Measurements from ENCODE around the gene MYOM3.

Gene MYOM3

DNA sequence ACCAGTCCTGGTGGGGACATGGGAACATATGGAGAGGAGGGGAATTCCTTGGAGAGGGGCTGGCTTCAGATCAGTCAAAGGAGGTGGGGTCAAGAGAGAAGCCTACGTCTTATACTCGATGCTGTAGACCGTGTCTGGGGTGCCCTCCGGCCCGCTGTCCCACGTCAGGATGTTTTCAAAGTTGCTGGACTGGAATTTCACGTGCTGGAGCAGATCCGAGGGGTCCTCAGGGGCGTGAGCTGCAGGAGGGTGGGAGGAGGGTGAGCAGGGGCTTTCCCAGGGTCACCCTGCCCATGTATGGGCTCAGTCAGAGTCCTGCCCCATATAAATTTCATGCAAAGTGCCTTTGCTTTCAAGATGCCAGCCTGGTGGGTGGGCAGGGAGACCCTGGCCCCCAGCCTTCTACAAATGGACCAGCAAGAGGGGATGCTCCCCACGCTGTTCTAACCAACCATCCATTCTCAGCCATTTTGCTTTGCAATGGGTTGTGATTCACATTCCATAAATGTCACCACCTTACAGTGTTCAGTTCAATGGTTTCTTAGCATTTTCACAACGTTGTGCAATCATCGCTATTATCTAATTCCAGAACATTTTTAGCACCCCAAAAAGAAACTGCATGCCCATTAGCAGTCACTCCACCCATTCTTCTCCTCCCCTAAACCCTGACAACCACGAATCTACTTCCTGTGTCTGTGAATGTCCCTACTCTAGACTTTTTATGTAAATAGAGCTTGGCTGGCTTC, 26.7 kb upstream of the MYOM3 start:
- no peak for DNase-seq

DNA sequence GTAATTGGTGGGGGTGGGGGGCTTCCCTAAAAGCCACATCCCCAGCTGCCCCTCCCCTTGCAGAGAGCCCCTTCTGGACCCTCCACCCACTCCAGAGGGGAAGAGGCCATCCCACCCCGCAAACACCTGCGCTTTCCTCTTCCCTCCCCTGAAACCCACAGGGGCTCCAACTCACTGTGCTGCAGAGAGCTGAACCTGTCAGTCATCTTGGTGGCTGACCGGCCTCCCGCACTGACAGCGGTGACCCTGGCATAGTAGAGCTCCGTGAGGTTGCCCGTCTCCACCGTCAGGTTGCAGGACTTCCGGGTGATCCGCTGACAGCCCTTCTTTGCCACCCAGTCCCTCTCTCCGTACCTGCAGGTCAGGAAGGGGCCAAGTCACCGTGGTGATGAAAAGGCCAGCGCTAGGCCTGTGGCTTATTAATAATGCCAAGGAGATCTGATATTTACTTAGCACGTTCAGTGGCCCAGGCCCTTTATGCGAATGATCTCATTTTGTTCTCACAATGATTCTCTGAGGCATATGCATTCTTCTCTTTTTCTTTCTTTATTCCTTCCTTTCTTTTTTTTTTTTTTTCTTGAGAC, 25.1 kb upstream of the MYOM3 start:
- no peak for DNase-seq

DNA sequence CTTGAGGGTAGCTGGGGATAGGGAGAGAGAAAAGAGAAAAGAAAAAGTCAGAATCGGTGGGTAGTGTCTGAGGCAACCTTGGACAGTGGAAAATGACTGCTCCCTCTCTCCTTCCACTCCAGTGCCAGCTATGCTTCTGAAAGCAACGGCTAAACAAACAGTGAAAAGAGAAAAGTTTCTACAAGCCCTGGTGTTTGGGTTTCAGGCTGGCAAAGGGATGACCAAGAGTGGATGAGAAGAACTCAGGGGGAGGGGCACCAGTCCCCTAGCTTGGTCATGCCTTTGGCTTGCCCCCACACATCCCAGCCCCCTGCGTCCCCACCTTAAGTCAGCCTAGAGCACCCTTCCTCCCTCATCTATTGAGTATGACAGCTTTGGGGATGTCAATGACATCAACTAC, 22.4 kb upstream of the MYOM3 start:
- DNase-seq: no peak

- DNase-seq: no peak
These were observed 21.9 kb upstream of the MYOM3 start for GRCh38 chr1:24133819-24134218.

GRCh38 chr1:24130385-24130784, 18.4 kb upstream of the MYOM3 start:
- no peak for DNase-seq

- DNase-seq: no peak
These were observed 15.9 kb upstream of the MYOM3 start for GRCh38 chr1:24127801-24128363.

GRCh38 chr1:24127134-24127800, 15.3 kb upstream of the MYOM3 start:
- DNase-seq: no peak

- no peak for DNase-seq
These were observed 14.7 kb upstream of the MYOM3 start for GRCh38 chr1:24126672-24127023.

- no peak for DNase-seq
These were observed 14.2 kb upstream of the MYOM3 start for GRCh38 chr1:24126018-24126671.

- DNase-seq: no peak
These were observed 13.5 kb upstream of the MYOM3 start for GRCh38 chr1:24125456-24125855.

GRCh38 chr1:24124980-24125379, 13.0 kb upstream of the MYOM3 start:
- DNase-seq: no peak

DNA sequence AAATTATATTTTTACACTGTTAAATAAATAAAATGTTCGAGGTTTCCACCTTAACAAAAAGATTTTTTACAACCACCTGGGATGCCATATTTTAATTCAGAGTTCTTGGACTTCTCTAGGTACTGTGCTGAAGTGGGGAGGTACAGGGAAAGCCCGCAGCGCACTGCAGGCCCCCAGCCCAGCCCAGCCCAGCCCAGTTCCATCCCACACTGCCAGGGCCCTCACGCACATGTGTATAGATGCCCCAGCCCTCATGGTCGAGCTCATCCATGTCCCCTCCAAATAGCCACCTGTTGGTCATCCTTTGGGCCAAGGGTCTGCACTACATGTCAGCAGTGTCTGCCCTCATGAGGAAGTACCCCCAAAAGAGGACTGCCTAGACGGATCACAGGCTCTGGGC, 11.7 kb upstream of the MYOM3 start:
- DNase-seq: no peak

DNA sequence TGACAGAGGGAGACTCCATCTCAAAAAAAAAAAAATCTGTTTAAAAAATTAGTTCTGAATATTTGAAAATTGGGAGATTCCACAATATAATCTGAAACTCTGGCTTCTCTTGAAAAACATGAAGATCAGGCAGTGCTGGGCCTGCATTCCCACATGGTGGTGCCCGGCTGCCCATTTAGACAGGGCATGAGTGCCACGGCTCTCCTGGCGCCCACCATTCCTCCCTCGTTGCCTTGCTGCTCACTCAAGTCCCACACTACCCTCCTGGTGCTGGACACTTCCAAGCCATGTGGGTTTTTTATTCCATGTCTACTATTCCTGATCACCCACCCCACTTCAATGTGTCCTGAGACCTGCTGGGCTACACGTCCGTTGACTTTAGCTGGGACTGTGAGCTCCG, 10.8 kb upstream of the MYOM3 start:
- no peak for DNase-seq

DNA sequence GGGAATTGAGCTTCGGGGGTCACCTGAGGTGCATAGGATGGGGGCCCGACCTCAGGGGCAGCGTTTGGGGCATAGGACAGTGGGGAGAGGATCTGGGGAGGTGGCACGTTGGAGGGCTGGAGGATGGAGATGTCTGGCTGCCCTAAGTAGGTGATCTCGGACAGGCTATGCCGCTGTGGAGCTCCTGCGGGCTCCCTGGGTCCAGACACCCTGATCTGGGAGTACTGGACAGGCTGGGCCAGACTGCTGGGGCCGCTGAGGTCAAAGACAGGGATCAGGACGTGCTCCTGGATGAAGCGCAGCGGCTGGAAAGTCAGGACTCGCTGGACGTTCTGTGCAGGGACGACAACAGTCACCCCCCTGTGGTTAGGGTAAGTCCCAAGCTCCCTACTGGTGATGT, 9.5 kb upstream of the MYOM3 start:
- DNase-seq: no peak

GRCh38 chr1:24120965-24121364, 9.0 kb upstream of the MYOM3 start:
- DNase-seq: no peak

DNA sequence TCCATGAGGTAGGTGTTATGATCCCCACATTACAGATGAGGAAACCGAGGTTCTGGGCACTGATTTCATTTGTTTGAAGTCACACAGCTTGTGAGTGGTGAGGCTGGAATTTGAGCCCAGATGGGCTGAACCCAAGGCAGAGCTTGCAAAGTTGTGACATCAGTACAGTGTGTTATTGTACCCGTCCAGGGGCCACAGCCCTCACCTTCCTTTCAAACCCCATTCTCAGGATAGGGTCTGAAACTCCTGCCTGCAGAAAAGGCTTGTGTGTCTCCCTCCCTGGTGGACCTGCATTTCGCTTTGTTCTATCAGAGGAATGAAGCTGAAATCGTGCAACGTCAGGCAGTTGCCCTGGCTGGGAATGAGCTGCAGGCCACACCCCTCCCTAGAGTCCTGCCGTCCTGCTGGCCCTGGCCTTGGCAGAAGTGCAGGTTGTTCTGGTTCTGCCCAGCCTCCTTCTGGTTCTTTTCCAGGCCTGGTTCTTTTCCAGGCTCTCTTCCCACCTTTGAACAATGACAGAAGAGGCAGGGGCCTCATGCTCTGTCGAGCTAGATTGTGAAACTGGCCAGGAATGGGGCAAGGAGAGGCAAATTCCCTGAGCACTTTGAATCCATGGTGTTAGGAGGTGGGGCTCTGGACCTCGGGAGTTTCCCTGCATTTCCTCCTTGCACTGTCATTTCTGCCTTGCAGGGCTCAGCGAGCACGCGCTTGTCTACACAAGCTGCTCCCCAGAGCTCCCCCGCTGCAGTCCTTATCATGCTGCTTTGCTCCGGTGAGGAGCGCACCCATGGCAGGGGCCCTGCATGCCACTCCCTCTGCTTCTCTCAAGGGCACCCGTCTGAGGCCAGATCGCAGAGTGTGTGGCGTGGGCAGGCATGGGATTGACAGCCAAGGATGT, 8.2 kb upstream of the MYOM3 start:
- DNase-seq: no peak

GRCh38 chr1:24119489-24119858, 7.5 kb upstream of the MYOM3 start:
- no peak for DNase-seq

GRCh38 chr1:24118410-24119242, 6.7 kb upstream of the MYOM3 start:
- no peak for DNase-seq

GRCh38 chr1:24117722-24118409, 5.9 kb upstream of the MYOM3 start:
- no peak for DNase-seq

GRCh38 chr1:24117132-24117531, 5.2 kb upstream of the MYOM3 start:
- DNase-seq: no peak

- DNase-seq: no peak
These were observed 2.8 kb upstream of the MYOM3 start for GRCh38 chr1:24114753-24115152.

Measured in NCI-H1436 treated with DMSO at 0.1 percent for 48 hours (cell line).